ENCODE data around the gene VARS2. TPM values are rescaled to one million over a fixed set of nuclear protein-coding genes. Genes with fewer than 3 reads are reported as not detected.

The VARS2 gene
- total RNA-seq, 1 donor = 17.3 TPM

DNA sequence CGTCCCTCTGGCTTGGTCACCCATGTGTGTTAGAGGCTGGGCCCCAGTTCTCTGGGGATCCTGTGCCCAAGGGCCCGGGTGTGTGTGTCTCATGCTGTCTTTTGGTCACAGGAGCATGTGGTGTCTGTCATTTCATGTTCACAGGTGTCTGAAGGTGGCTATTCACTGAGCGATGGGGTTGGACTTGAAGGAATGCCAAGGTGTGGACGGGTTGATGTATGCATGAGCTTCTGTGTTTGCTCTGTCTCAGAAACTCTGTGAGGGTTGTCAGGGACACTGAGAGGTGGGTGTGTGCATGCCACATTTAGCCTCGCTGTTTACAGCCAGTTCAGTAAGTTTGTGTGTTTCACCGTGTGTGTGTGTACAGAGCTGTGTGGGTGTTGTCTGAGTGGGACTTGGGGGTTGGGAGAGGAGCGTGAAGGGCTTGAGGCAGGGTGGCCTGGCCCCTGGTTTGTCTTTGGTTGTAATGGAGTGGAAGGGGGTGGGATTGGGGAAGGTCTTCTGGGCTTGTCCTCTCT is 28.5 kb upstream of the VARS2 start:
- H3K4me3 ChIP-seq (ENCODE audit: low read depth, low read length) = peak overlapping the region; percentile 74
- TF ChIP-seq, protein P1, sequence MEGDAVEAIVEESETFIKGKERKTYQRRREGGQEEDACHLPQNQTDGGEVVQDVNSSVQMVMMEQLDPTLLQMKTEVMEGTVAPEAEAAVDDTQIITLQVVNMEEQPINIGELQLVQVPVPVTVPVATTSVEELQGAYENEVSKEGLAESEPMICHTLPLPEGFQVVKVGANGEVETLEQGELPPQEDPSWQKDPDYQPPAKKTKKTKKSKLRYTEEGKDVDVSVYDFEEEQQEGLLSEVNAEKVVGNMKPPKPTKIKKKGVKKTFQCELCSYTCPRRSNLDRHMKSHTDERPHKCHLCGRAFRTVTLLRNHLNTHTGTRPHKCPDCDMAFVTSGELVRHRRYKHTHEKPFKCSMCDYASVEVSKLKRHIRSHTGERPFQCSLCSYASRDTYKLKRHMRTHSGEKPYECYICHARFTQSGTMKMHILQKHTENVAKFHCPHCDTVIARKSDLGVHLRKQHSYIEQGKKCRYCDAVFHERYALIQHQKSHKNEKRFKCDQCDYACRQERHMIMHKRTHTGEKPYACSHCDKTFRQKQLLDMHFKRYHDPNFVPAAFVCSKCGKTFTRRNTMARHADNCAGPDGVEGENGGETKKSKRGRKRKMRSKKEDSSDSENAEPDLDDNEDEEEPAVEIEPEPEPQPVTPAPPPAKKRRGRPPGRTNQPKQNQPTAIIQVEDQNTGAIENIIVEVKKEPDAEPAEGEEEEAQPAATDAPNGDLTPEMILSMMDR (IDR thresholded peaks at IDR 0.05; ENCODE audit: insufficient read depth, low read depth, low read length) = no peak
- DNase-seq (ENCODE audit: low read depth) = peak; percentile 19

DNA sequence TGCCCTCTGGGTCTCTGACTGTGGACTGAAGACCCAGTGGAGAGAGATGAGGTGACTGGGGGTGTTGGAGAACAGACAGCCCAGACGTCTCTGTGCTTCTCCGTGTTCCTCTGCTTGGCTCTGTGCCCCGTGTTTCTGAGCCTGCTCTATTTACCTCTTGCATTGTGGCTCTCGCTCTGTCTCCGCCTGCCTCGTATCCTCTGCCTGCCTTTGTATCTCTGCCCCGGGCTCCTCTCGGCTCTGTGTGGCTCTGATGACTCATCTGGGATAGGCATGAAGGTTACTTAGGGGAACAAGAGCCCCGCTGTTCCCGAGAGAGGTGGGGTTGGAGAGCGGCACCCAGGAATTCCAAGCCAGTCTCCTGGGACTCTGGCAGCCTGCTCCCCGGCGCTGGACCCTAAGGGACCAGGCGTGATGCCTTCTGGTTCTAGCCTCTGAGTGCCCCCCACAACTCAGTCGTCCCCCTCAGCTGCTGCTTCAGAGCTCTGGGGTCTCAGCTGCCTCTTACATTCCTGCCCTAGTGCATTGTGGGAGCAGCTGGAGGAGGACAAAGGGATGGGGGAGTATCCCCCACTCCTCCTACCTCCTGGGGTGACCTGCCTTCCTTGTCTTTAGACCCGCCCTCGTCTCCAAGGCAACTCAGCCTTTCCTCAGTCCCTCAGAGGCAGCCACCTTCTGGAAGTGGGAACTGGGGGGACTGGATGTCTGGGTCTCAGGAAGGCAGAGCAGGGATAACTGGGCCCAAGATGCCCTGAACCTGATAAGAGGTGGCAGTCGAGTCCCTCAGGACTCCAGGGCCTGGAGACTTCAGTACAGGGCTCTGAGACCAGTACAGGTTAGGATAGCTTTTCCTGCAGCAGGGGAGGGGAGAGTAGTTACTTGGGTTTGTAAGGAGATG is 27.8 kb upstream of the VARS2 start:
- H3K4me3 ChIP-seq (ENCODE audit: low read depth, low read length) = peak overlapping the region; percentile 74
- TF ChIP-seq, protein P1 (IDR thresholded peaks at IDR 0.05; ENCODE audit: insufficient read depth, low read depth, low read length) = no peak
- DNase-seq (ENCODE audit: low read depth) = peak; percentile 83

DNA sequence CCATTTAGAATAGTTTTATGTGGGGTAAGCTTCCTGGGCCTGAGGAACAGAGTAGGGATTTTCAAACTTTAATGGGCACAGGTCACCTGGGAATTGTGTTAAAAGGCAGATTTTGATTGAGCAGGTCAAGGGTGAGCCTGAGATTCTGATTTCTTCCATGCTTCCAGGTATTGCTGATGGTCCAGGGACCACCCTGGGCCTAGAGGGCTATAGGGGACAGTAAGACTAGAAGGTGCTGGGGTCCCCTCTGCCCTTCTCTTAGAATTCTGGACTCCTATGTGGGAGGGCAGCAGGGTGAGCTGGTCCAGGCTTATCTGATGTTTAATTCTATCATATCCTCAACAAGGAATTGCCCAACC is 27.2 kb upstream of the VARS2 start:
- no peak for DNase-seq (ENCODE audit: low read depth)
- H3K4me3 ChIP-seq (ENCODE audit: low read depth, low read length) = no peak overlapping the region
- TF ChIP-seq, protein P1 (IDR thresholded peaks at IDR 0.05; ENCODE audit: insufficient read depth, low read depth, low read length) = no peak

DNA sequence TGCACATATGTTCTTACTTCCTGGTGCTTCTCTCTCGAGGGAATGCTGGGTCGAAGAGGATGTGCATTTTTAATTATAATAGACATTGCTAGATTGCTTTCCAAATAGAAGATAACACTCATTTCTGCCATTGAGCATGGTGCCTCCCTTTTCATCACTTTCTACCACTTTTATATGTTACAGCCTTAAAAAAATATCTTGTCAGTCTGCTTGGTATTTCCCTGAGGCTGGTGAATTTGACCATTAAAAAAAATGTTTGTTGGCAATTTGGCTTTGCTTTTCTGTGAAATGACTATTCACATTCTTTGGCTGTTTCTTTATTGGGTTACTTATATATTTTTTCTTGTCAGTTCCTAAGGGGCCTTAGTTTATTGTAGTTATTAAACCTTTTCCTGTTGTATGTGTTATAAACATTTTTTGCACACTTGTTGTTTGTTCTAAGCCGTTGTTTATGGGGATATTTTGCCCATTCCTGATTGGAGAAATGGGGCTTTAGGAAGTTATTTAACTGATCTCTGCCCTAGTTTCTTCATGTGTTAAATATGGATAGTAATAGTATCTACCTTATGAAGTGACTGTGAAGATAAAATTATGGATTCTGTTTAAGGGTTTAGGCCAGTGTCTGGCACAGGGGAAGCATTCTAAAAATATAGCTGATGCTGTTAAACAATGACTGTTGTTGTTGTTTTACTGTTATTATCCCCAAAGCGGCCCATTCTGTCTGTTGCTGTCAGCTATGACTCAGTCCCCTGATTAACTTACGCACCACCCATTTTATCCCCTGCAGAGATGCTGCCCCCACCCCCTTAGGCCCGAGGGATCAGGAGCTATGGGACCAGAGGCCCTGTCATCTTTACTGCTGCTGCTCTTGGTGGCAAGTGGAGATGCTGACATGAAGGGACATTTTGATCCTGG is 25.9 kb upstream of the VARS2 start:
- peak; percentile 53 for DNase-seq (ENCODE audit: low read depth)
- no peak overlapping the region for H3K4me3 ChIP-seq (ENCODE audit: low read depth, low read length)
- TF ChIP-seq, protein P1 (IDR thresholded peaks at IDR 0.05; ENCODE audit: insufficient read depth, low read depth, low read length) = no peak

DNA sequence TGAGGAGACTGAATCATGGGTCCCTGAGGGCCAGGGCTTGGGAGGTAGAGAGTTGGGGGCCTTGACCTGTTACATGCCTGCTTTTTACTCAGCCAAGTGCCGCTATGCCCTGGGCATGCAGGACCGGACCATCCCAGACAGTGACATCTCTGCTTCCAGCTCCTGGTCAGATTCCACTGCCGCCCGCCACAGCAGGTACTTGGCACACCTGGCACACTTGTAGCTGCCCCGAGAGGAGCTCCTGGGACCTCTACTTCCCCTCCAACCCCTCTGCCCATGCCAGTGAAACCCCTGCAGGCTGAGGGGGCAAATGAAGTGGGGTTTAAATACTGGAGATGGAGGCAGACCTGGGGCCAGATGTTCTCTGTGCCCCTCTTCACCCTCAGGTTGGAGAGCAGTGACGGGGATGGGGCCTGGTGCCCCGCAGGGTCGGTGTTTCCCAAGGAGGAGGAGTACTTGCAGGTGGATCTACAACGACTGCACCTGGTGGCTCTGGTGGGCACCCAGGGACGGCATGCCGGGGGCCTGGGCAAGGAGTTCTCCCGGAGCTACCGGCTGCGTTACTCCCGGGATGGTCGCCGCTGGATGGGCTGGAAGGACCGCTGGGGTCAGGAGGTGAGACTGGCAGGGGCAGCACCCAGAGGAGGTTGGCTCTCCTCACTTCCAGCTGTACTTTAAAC is 25.1 kb upstream of the VARS2 start:
- no peak overlapping the region for H3K4me3 ChIP-seq (ENCODE audit: low read depth, low read length)
- TF ChIP-seq, protein P1 (IDR thresholded peaks at IDR 0.05; ENCODE audit: insufficient read depth, low read depth, low read length) = no peak
- DNase-seq (ENCODE audit: low read depth) = no peak

DNA sequence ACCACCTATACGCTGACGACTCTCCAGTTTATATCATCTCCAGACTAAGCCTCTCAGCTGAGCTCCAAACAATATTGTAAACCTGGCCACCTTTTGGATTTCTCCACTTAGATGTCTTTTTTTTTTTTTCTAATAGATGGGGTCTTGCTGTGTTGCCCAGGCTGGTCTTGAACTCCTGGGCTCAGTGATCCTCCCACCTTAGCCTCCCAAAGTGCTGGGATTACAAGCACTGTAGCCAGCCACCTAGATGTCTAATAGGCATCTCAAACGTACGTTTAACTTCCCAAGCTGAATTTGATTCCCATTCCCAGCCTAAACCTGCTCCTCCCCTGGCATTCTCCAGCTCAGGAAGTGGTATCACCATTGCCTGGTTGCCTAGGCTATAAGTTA is 24.5 kb upstream of the VARS2 start:
- no peak overlapping the region for H3K4me3 ChIP-seq (ENCODE audit: low read depth, low read length)
- no peak for DNase-seq (ENCODE audit: low read depth)
- TF ChIP-seq, protein P1 (IDR thresholded peaks at IDR 0.05; ENCODE audit: insufficient read depth, low read depth, low read length) = no peak

Data from fibroblast of villous mesenchyme (primary cell).